ENCODE data around the gene MBLAC1. TPM values are rescaled to one million over a fixed set of nuclear protein-coding genes. Genes with fewer than 3 reads are reported as not detected.

Gene MBLAC1
- total RNA-seq, 1 donor from 2014 or later: 3.9 TPM

DNA sequence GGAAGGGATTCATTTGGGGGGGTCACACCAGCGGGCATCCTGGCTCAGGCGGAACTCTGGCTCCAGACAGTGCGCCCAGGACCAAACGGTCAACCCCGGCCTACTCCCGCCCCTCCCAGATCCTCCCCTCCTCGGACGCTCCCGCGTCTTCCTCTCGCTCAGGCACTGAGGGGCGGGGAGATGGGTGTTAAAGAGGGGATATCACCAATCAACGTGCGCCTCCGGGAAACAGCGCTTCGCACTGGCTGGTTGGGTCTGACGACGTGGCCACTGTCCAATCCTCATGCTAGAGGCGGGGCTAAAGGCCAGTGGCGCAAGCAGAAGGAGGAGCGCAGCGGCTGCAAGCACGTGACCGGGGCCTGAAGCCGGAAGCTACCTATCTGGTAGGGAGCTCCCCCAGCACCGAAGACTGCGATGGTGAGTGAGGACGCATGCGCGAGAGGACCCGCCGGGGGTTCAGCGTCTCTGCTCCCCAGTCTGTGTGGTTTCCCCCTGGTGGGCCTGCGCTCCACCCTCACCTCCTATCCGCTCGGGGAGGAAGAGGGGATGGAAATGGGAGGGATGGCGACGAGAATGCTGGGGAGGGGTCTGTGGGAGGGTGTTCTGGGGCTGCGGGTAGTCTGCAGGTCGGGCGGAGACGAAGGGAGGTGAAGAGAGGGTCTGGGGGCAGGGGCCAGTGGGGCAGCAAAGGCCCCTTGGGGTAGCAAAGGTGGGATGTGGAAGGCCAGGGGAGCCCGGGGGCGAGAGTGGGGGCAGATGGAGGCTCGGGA is 22.0 kb downstream of the MBLAC1 start, which contains the start of gene LAMTOR4:
TSS of gene LAMTOR4 (plus strand) at position 360 of the 770 bp plus-strand sequence. CDS start at position 415, 55 bp downstream.
- peak; percentile 82 for DNase-seq (ENCODE audit: extremely low read depth, low read depth, low spot score)

DNA sequence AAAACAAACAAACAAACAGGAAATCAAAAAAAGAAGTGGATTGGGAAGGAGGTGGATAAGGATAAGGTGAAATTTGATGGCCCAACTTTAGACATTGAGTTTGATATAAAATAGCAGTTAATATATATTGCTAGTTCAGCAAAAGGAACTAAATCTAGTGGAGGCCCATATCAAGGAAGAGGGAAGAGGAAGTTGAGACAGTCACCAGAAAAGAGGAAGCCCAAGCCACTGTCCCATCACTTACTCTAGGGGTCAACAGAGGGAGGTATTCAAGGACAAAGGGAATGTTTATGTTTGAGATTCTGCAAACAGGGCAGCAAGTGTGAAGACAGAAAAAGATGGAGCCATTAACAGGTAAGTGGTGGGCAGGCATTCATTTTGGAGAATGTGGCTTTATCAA is 25.6 kb downstream of the MBLAC1 start:
- DNase-seq (ENCODE audit: extremely low read depth, low read depth, low spot score): no peak

DNA sequence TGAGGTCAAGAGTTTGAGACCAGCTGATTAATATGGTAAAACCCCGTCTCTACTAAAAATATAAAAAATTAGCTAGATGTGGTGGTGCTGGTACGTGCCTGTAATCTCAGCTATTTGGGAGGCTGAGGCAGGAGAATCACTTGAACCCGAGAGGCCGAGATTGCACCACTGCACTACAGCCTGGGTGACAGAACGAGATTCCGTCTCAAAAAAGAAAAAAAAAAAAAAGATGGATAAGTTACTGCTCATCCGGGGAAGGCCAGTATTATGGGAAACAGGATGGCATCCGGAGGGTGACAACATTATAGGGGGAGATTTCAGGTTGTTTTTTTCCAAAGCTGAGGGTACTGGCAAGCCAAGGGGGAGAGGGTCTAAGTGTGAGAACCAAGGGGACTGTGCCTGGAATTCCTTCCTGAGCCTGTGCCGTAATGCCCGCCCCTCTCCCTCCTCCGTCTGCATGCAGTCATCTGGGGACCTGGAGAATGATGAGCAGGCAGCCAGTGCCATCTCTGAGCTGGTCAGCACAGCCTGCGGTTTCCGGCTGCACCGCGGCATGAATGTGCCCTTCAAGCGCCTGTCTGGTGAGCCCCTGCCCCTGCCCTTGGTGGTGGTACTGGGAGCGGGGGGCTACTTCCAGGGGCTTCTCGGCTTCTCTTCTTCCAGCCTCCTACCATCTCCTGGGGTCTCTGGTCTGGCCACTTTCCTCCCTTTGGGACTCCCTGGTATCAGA is 26.3 kb downstream of the MBLAC1 start:
- no peak for DNase-seq (ENCODE audit: extremely low read depth, low read depth, low spot score)

DNA sequence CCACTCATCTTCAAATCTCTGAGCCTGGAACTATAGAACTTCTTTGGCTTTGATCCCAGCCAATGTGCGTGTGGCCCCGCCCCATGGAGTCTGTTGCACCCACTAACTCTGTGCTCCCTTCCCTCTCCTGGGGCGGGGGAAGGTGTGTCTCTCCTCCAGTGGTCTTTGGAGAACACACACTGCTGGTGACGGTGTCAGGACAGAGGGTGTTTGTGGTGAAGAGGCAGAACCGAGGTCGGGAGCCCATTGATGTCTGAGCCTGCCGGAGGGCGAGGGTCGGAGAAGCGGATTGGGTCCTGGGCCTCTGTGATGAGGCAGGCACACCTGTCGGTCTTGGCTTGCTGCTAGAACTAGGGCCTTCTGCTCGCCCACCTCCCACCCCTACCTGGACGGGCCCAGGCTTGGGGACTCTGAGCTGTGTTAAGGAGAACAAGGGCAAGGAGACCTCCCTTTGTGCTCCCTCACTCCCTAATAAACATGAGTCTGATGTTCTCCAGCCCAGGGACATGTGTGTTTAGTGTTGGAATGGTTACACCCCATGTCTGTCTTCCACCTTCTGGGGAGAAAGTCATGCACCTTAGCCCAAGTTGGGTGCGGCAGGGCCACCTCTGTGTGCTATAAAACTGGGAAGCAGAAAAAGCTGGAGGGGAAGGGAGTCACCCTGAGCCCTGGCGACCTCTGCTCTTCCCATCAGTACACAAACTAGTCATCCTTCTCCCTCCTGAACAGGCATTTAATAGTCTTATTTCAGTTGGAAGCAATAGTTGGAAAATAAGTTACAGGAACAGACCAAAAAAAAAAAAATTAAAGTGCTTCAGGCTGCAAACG is 27.2 kb downstream of the MBLAC1 start:
- DNase-seq (ENCODE audit: extremely low read depth, low read depth, low spot score): no peak

DNA sequence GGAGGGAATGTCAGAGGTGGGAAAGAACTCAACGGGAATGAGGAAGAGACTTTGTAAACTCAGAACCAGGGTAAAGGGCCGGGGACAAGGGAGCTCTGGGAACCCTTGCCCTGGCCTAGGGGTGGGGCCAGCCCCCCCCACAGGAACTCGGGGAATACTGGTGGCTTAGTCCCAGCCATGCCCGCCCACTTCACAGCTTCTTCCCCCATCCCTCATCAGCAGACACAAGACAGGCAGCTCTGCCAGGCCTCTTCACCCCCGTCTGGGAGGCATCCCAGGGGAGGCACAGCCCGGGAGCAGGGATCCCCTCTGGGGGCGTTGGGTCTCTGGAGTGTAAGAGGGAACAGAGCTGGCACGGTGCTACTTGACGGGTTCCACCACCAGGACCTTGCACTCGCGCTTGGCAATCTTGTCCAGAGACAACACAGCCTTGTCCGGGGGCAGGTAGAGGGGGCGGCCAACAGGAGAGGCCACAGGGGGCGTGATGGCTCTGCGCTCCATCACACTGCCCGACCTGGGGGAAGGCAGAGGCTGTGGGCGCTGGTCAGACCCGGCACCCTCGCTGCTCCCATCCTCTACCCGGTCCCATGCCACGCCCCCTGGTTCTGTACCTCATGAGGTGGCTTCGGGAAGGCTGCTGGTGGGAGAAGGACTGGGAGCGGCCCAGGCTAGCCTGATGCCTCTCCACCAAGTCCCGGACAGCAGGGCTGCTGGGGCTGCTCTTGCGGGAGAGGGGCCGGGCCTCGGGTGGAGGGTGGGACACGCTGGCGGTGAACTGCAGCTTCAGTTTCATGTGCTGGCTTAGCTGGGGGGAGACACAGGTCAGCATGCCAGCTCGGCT is 28.1 kb downstream of the MBLAC1 start:
- DNase-seq (ENCODE audit: extremely low read depth, low read depth, low spot score): no peak

DNA sequence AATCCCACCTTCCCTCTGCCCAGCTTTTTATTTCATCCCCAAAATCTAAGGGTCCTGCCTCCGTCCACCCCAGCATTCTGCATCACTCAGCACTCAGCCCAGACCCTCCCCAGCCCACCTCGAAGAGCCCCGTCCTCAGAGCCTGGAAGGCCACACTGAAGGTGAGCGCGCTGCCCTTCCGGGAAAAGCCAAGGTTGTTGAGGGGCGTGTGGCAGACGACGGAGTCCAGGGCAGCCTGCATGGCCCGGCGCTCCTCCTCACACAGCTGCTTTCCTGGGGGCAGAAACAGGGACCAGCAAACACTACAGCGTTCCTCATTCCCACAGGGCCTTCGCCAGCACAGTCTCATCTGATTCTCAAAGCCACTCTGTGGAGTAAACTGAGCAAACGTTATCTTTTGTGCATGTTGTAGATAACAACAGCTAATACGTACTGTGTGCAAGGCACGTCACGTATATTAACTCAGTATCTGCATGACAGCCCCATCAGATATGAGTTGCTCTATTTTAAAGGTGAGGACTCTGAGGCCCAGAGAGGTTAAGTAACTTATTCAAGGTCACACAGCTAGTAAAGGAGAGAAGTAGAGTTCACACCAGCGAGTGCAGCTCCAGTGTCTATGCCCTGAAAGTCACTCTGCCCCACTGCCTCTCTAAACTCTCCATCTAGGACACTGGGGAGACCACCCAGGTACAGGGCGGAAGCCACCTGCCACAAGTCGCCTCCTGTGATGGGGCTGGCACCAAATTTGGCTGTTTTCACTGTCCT is 29.0 kb downstream of the MBLAC1 start:
- DNase-seq (ENCODE audit: extremely low read depth, low read depth, low spot score): no peak

DNA sequence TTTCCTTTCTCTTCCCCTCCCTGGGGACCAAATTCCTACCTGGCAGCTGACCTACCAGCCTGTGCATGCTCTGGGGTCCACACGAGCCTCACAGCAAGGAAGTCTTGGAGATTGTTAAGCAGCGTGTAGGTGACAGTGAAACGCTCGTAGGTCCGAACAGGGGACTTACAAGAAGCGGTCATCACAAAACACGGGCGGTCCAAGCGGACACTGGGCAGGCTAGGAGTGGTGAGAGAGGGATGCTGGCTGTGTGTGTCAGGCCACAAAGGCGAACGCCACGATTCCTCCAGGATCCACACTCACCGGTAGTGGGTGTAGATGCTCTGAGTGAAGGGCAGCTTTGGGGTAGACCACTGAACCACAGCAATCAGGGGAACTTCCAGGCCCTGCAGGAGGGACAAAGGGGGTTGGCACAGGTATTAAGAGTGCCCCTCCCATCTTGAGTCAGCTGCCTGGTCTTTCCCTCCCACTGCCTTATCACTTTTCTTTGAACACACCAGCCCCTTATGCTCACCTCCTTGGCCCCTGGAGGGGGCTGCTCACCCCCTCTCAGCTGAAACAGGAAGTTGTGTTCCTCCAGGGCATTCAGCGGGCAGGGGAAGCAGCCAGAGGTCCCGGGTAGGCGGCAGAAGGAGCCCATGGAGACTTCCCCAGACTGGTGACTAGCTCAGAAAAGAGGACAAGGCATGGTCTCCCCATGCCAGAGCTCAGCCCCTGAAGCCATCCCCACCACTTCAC is 29.7 kb downstream of the MBLAC1 start:
- DNase-seq (ENCODE audit: extremely low read depth, low read depth, low spot score): no peak

DNA sequence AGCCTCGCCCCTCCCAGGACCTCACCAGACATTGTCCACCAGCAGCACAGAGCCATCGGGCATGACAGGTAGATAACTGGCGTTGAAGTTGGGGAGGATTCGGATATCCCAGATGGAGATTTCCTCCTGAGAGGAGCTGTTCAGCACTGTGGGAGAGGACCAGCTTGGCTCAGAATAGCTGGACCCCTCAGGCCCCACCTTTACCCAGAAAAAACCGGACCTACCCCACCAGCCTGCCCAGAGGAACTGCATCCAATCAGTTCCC is 30.2 kb downstream of the MBLAC1 start:
- no peak for DNase-seq (ENCODE audit: extremely low read depth, low read depth, low spot score)

DNA sequence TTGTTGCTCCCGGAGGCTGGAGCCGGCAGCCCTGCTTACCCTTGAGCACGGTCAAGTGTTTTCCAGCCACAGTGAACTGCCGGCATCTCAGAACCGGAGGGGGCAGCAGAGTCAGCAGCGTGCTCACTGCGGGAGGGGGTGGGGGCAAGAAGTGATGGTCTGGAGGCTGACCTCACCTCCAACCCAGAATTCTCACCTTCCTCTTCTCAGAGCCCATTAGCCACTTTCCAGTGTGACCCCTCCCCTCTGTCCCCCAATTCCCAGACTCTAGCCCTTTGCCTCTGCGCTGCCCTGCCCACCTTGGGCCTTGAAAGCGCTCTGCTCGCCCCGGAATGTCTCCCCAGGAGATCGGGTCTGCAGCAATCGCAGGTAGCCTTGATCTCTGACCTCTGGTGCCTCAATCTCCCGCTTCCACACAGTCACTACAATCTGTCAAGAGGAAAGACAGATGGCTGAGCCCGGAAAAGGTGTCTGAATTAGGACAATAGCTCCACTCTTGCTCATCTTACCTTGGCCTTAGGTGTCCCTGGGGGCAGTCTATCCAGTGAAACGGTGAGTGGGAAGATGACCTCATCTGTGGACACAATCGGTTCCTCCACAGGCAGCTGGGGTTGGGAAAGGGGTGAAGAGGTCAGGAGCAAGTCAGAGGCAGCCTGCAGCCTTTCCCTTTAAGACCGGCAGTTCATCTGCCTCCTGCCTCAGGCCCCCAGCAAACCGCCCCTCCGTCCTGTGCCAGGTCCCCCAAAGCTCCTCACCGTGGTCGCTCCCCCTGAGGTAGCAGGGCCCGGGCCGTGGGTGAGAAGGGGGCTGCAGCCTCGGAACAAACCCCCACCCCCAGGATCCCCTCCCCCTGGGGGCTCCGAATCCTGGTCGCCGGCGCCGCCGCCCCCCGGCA is 30.8 kb downstream of the MBLAC1 start:
- no peak for DNase-seq (ENCODE audit: extremely low read depth, low read depth, low spot score)

DNA sequence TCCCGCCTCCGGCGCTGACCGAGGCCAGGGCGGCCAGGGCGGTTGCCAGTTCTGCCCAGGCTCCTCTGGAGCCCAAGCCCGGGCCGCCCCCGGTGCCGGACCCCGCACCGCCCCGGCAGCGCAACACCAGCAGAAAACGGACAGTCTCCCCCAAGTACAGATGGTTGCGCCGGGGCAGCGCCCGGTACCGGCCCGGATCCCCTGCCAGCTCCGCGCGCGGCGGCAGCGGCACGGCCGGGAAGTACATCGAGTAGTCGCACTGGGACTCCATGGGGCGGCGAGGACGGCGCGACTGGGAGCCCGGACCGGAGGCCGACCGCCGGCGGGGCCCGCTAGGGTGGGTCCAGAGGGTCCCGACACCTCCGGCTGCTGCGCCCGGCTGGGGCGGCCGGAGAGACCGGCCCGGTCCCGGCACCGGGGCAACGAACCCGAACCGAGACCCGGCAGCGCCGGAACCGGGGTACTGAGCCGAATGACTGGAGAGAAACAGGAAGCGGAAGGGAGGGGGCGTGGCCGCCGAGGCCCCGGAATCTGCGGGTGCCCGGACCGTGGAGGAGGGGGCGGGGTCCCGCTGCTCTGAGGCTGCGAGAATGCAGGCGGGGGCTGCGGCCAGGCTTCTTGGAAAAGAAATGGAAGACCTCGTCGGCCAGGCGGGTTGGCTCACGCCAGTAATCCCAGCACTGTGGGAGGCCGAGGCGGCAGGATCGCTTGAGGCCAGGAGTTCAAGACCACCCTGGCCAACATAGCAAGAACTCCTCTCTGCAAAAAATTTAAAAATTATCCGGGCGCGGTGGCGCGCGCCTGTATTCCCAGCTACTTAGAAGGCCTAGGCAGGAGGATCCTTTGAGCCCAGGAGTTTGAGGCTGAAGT is 31.7 kb downstream of the MBLAC1 start, which contains the start of gene TRAPPC14:
TSS of gene TRAPPC14 (minus strand) at position 495 of the 870 bp plus-strand sequence. CDS start at position 271, 224 bp downstream.
- no peak for DNase-seq (ENCODE audit: extremely low read depth, low read depth, low spot score)

DNA sequence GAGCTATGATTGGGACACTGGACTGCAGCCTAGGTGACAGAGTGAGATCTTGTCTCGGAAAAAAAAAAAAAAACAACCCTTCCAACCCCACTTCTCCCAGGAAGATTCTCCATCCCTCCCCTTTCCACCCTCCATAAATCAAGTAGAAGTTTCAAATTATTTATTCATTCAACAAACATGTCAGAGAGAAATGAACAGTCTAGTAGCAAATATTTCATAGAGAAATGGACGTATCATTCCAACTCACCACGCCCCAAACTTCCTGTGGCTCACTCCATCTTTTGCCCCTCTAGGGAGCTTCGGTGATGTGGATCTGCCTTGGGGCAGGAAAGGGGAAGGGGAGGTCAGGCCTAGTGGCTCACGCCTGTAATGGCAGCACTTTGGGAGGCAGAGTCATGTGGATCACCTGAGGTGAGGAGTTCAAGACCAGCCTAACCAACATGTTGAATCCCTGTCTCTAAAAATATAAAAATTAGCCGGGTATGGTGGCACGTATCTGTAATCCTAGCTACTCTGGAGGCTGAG is 32.4 kb downstream of the MBLAC1 start:
- DNase-seq (ENCODE audit: extremely low read depth, low read depth, low spot score): no peak

DNA sequence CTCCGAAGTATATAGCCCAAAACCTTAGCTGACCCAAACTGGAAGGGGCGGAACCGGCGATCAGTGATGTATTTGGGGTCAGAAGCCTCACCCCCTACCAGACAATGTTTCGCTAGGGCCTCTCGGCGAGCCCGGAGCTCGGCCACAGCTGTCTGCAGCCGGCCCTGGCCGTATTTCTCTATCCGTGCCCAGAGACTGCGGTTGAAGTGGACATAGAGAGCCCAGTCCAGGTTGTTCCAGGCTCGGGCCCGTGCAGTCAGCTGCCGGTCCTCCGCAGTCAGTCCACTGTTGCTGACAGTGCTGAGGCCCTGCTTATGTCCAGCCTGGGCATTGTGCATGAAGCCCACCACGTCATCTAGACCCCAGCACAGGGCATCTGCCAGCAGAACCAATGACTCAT is 33.3 kb downstream of the MBLAC1 start:
- DNase-seq (ENCODE audit: extremely low read depth, low read depth, low spot score): no peak

DNA sequence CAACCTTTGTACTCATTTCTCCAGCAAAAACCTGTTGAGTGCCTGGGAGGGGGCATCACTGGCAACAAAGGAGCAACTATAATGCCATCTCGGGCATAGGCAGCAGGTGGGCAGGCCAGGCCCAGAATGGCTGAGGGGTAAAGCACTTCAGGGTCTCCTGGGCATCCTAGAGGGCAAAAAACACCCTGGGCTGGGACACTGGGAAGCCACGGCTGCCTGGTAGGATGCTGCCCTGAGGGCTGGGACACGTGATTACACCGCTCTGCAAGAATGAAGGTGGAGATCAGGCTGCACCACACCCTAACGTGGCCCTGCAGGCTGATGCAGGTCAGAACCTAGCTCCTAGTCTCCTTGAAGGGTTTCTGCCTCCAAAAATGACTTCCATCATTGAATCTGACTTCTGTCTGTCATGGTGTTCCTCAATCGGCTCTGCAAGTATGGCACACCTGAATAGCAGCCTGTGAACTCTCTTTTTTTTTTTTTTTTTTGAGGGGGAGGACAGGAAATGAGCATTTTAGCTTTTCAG is 36.3 kb downstream of the MBLAC1 start:
- no peak for DNase-seq (ENCODE audit: extremely low read depth, low read depth, low spot score)

DNA sequence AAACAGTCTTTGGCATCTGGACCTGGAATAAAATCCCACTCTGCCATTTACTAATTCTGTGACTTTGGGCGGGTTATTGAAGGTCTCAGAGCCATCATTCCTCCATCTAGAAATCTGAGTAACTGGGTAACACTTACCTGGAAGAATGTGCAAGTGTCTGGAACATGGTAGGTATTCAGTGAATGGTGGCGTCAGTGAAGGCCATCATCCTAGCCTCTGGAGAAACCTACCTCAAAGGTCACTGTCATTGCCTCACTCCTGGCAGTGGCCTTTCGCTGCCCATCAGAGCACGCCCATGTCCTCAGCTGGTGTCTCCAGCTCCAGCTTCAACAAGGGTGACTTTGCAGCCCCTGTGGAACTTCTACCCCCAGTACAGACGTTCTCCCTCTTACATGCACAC is 37.1 kb downstream of the MBLAC1 start:
- DNase-seq (ENCODE audit: extremely low read depth, low read depth, low spot score): no peak

DNA sequence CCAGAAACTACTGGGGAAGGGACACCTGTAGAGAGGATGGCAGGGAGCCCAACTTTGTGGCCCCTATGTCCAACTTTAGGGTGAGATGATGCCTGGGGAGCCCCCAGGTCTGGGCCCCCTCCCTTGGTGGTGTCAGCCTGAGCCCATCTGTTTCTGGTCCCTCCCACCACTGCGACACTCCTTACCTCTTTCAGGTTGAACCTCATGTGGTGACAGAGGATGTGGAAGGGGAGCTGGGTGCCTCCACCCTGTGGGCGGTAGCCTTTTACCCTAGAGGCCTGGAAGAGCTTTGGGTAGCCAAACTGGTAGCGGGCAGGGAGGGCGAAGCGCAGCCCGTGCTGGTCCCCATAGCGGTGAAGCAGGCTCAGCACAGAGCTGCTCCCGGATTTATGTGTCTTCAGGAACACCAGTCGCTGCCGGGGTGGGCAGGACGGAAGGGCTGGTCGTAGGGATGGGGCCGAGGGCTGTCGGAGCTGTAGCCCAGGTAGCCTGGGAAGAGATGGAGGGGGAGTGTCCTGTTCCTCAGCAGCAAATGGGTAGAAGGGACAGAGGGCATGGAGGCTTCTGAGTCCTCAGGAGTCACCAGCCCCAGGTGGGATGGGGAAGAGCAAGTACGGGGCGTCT is 39.7 kb downstream of the MBLAC1 start:
- no peak for DNase-seq (ENCODE audit: extremely low read depth, low read depth, low spot score)

Data from glomerular endothelial cell (primary cell).